HG03175 (cell line): Measurements from ENCODE around the gene GAST.

Experiments
- ATAC-seq: cut with Tn5 transposase; IDR thresholded peaks from one replicate; pipeline ENCODE4 v1.9.1; 2021; ENCODE audit warnings: mild to moderate bottlenecking, moderate library complexity; ENCODE audit not compliant: unreplicated experiment

GAST gene

GRCh38 chr17:41738801-41739112, 26.6 kb downstream of the GAST start:
- no peak for ATAC-seq

- no peak for ATAC-seq
Observed at GRCh38 chr17:41739661-41740352, 27.7 kb downstream of the GAST start.

DNA sequence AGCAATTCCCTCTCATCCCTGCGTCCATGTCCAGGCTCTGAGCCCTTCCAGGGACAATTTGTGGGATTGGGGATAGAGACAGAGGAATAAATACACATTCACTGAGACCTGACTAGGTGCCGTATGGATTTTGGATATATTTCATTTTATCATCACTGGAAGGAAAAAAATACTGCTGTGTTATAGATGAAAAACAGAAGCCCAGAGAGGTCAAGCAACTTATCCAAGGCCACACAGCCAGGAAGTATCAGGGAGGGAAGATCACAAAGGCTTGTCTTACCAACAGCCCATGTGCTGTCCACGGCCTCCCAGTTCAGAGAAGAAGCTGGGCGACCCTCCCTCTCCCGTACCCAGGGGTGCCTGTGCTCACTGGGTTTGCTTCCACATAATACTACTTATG, 28.4 kb downstream of the GAST start:
- ATAC-seq, result no peak

DNA sequence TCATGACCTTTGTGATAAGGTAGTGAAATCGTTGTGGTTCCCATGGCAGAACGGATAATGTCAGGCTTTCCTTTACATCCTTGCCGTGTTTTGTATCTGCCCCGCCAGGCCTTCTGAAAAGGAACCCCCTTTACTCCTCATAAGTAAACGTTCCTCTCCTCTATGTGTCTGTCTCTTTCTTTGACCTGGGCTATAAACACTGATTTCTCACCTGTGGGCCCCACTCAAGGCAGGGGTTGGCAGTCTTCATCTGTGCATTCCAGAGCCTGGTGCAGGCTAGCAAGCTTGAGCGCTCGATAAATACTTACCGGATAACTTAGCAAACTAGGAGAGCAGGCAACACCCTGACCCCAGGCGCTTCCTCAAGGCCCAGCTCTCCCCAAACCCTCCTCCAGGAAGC, 29.6 kb downstream of the GAST start:
- no peak for ATAC-seq

DNA sequence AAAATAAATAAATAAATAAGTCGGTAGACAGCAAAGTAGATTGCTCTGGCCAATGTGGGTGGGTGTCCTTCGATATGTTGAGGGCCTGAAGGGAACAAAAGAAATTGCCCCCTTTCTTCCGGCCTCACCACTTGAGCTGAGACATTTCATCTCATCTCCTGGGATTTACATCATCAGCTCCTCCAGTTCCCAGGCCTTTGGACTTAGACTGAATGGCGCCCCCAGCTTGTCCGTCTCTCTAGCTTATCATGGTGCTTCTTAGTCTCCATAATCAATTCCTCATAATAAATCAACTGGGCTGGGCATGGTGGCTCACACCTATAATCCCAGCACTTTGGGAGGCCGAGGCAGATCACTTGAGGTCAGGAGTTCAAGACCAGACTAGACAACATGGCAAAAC, 36.1 kb downstream of the GAST start:
- ATAC-seq, result no peak

- no peak for ATAC-seq
Observed at GRCh38 chr17:41750862-41751261, 38.7 kb downstream of the GAST start.

- no peak for ATAC-seq
Observed at GRCh38 chr17:41751288-41751687, 39.2 kb downstream of the GAST start.

DNA sequence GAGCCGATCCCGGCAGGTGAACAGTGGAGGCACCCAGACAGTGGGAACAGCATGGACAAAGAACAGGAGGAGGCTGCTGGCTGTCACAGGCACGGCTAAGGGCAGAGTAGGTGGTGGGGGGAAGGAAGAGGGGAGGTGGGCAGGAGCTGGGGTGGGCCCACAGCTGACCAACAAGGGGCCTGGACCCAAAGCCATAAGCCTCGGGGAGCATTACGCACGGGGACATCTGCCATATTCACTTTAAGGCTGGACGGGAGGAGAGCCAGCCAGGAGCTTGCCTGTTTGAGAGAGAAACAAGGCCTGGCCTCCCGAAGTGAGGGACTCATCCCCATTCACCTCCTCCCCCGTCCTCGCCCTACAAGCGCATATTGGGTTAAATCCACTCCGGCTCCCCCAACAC, 41.9 kb downstream of the GAST start:
- no peak for ATAC-seq

DNA sequence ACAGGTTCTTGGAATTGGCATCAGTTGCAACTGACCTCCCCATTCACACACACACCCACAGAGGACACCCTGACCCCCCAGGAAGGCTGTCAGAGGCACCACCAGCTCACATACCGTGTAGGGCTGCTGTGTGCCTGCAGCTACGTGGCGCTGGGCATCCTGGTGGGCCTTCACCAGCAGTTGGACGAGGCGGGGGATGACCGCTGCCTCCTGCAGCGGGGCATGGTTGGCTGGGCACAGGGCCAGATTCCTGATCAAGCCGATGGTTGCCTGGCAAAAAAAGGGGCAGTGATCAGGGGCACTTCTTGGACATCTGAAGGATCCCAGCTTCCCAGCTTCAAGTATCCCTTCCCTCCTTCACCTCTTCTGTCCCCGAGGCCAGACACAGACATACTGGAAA, 46.5 kb downstream of the GAST start:
- ATAC-seq, result no peak

- no peak for ATAC-seq
Observed at GRCh38 chr17:41760878-41761277, 48.7 kb downstream of the GAST start.

GRCh38 chr17:41762391-41762790, 50.3 kb downstream of the GAST start:
- ATAC-seq, result no peak

- ATAC-seq, result no peak
Observed at GRCh38 chr17:41762841-41763240, 50.7 kb downstream of the GAST start.

- no peak for ATAC-seq
Observed at GRCh38 chr17:41763327-41763726, 51.2 kb downstream of the GAST start.
